Right cardiac atrium (tissue), 5 donors: ENCODE results near the gene YPEL5. TPM values are rescaled to one million over a fixed set of nuclear protein-coding genes. Genes with fewer than 3 reads are reported as not detected.

Source experiments
- ATAC-seq, 2 donors: fragments of 200-7000 bp; cut with Tn5 transposase; one replicate each; pipeline versions ENCODE4 v1.8.0 to v1.9.1; 2020; ENCODE audit warnings: moderate library complexity in 2 of 2, mild to moderate bottlenecking in 1 of 2
- DNase-seq, 3 donors: peaks; one replicate each; pipeline ENCODE4 v3.0.0-alpha.2; 2020
- H3K27ac ChIP-seq: one replicate; pipeline ENCODE4 v1.5.1; 2013; ENCODE audit warnings: mild to moderate bottlenecking, low read length, control low read depth, moderate library complexity
- H3K27me3 ChIP-seq: one replicate; pipeline ENCODE4 v1.6.1; 2013; ENCODE audit not compliant: control insufficient read depth, insufficient read depth
- H3K4me1 ChIP-seq: one replicate; pipeline ENCODE4 v1.6.1; 2013; ENCODE audit warnings: low read length; ENCODE audit not compliant: control insufficient read depth, insufficient read depth
- H3K4me3 ChIP-seq: one replicate; pipeline ENCODE4 v1.5.1; 2013; ENCODE audit warnings: low read length, control low read depth
- H3K9me3 ChIP-seq: one replicate; pipeline ENCODE4 v1.6.1; 2013; ENCODE audit warnings: low read length; ENCODE audit not compliant: control insufficient read depth
- WGBS: extraction: QIAGEN DNeasy Blood & Tissue Kit; methylation state at CpG from one replicate; pipeline ENCODE4 v1.1.7; 2013; 5-methylcytosine and 5-hydroxymethylcytosine counted together
- intact Hi-C, 4 donors: fragments of 100-400 bp; cut with DNase I; formaldehyde crosslinking; loops; one replicate each; pipeline versions ENCODE4 v1.11.0 to v1.14.0; 2022 to 2023
- polyA plus RNA-seq: library from polyadenylated mRNA; stranded (reverse); fragments of 200-250 nt; gene quantifications from one replicate; pipeline ENCODE4 v1.2.3, GENCODE V29; 2013
- total RNA-seq, 4 donors: library from RNA; stranded (reverse); fragmentation: NEBNext Ultra II Directional; extraction: Animal tissue kit (Norgen Biotek cat#: 25700); gene quantifications; one replicate each; pipeline ENCODE4 v1.2.1, GENCODE V29; 2021
- donor health status: healthy with polysubstance abuse.
- donor health status: DM: no; HTN: yes; CAD: no.
- donor health status: DM: no; HTN: no; CAD: no.
- donor health status: DM: no; HTN: yes; CAD: no; lungs with severe emphysema.
- donor health status: DM: yes; HTN: yes; CAD: no.

YPEL5 gene
- total and polyA plus RNA-seq, 5 donors: 49.5 to 71.7 (median 59.5) TPM

DNA sequence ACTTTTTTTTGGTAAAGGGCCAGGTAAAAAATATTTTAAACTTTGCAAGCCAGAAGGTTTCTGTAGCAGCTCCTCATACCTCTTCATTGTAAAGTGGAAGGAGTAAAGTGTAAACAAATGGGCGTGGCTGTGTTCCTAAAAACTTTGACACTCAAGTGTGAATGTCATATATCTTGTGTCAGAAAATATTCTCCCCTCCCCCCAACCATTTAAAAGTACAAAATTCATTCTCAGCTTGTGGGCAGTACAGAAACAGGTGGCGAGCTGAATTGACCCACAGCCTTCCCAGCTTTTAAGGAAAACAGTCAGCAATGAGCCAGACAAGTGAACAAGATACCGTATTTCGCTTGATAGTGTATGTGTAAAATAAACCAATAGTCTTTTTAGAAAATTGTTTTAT is 4.0 kb downstream of the YPEL5 start:
- Histone ChIP-seq H3K4me3 (no peak overlapping the region), H3K9me3 (no peaks in the 10 kb centered on the region), H3K27ac (no peak overlapping the region), H3K27me3 (no peaks in the 10 kb centered on the region), H3K4me1 (no peaks in the 10 kb centered on the region)
- DNase-seq (no peak), ATAC-seq (no peak)
- WGBS: 76% methylated on average over 4 of the region's 4 CpGs
- intact Hi-C loops: no loop called here

DNA sequence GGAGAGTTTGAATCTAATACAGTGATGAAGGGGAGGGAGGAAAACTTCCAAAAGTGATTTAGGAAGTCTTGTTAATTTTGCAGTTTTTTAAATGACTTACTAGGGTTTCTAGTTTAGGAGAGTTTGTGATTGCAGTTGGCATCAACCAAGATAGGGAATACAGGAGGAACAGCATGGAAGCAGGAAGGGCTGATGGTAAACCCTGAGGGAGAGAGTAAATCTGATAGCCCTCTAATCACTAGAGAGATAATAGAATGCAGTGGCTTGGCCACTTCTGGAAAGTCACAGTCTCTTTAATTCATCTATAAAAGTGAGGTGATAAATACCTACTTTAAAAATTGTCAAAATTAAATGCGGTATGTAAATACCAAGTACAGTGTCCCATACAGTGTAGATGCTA is 5.6 kb downstream of the YPEL5 start:
- no peak for ATAC-seq
- Histone ChIP-seq H3K4me1 (no peaks in the 10 kb centered on the region), H3K9me3 (no peaks in the 10 kb centered on the region), H3K27ac (no peak overlapping the region), H3K27me3 (no peaks in the 10 kb centered on the region), H3K4me3 (no peak overlapping the region)
- 99% methylated on average over 1 of the region's 1 CpG for WGBS
- intact Hi-C loops: no loop called here
- DNase-seq: no peak

DNA sequence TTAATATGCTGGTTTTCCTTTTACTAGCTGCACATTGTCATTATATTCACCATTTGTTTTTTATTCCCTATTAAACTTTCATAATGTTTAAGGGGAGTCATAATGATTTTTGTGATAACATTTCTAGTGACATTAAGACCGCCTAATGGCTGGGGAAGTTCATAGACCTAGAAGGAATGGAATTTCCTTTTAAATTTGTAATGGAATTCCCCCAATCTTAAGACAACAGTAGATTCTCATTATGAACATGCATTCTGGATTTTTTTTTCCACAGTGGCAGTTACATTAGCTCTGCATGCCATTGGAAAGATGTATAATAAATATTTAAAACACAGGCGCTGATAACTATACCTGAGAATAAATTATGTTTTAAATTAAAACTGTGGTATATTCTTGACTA is 8.4 kb downstream of the YPEL5 start:
- Histone ChIP-seq H3K4me3 (no peak overlapping the region), H3K9me3 (no peaks in the 10 kb centered on the region), H3K27me3 (no peaks in the 10 kb centered on the region), H3K4me1 (no peaks in the 10 kb centered on the region), H3K27ac (no peak overlapping the region)
- intact Hi-C loops: no loop called here
- ATAC-seq: no peak
- WGBS: 65% methylated on average over 2 of the region's 2 CpGs
- no peak for DNase-seq

DNA sequence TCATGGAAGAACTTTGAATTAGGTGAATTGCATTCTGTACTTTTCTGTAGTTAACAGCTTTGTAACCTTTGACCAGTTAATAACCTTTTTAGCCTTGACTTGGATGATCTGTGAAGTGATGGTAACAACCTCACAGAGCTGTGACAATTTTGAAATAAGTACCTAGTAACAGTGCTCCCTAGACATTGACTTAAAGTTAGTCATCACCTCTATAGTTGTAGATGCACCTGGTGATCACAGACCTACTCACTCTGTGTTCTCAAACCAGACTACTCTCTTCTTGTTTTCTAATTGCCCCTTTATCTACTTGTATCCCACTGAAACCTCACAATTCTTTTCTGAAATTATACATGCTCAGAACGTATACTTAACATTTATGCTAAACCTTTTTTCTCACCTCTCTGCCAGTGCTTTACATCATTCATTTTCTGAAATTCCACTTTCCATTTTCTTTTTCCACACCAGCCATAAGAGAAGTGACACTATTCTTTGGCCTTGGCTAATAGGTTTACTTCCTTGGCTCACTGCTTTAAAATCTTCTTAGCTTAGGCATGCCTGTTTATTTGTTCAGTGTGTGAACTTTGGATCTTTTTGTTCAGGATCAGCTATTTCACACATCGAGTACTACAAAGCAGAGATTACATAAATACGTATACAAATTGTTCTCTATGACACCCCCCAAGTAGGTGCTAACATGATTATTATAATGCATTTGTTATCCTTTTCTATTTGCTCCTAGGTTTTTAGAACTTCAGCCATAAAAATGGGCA is 9.3 kb downstream of the YPEL5 start:
- DNase-seq (no peak), ATAC-seq (no peak)
- WGBS: 61% methylated on average over 3 of the region's 3 CpGs
- Histone ChIP-seq H3K4me3 (no peak overlapping the region), H3K4me1 (no peaks in the 10 kb centered on the region), H3K27ac (no peak overlapping the region), H3K9me3 (no peaks in the 10 kb centered on the region), H3K27me3 (no peaks in the 10 kb centered on the region)
- intact Hi-C loops: no loop called here

DNA sequence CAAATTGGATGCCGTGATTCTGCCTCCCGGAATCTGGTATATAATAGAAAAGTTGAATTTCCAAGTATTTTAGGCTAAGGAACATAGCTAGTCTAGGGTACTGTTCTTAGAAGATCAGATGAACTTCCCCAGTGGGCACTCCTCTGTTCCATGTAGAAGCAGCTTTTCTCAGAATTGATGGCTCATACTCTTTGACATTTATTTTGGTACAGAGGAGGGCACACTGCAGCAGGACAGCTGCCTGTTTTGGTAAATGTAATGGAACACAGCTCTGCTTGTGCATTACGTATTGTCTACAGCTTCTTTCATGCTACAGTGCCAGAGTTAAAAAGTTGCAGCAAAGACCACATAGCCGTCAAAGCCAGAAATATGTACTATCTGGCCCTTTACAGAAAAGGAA is 10.8 kb downstream of the YPEL5 start:
- Histone ChIP-seq H3K4me3 (no peak overlapping the region), H3K4me1 (no peaks in the 10 kb centered on the region), H3K27me3 (no peaks in the 10 kb centered on the region), H3K27ac (no peak overlapping the region), H3K9me3 (no peaks in the 10 kb centered on the region)
- intact Hi-C loops: no loop called here
- 76% methylated on average over 4 of the region's 4 CpGs for WGBS
- ATAC-seq (no peak), DNase-seq (no peak)

DNA sequence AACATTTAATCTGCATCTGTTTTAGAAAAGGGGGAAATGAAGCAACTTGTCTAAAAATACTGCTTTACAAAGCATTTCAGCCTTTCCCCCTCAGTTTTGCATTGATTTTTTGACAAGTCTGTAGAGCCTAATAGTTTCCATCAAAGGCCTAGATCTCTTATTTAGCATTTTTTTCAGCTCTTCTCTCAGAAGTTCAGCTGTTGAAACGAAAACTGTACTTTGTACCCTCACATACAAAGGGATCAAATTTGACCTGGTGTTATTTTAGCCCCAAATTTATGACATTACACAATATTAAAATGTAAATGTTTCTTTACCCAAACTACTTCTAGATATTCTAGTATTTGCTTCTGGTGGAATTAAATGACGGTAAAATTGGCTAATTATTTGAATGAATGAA is 13.0 kb downstream of the YPEL5 start:
- 94% methylated on average over 2 of the region's 2 CpGs for WGBS
- ATAC-seq: no peak

DNA sequence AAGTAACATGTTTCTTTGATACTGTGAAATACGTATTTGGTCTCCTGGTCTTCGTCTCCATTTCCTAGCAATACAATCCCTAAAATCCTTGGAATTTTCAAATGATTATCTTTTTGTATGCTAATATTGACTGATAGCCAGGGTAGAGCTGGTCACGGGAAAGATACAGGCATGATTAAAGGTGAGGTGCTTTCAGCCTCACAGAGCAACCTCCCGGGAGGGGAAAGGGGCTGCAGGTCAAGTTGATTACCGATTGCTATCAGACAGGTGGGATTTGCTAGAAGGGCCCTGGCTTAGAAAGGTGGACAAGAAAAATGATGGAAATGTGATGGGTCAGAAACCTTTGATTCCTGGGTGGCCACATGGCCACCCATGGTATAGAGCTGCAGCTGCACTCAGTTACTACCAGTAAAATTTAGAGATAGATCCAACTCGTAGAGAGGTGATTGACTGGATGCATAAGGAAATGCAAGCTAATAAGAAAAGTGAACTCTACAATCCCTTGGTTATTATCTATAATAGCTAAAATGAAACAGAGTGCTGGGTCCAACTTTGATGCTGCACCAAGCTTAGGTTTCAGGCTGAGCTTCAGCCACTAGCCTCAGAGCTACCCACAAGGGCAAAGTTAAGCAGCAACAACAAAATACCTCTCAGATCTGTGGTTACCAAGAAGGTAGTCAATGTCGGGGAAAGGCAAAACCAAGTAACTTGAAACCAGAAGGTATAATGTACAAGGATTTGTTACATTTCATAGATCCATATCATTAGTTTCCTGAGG is 15.3 kb downstream of the YPEL5 start:
- ATAC-seq (no peak), DNase-seq (no peak)
- H3K4me1 ChIP-seq: no peaks in the 10 kb centered on the region
- intact Hi-C loops: no loop called here
- H3K27me3 ChIP-seq: no peaks in the 10 kb centered on the region
- WGBS: 81% methylated on average over 7 of the region's 7 CpGs
- H3K27ac ChIP-seq: no peak overlapping the region
- no peak overlapping the region for H3K4me3 ChIP-seq
- H3K9me3 ChIP-seq: no peaks in the 10 kb centered on the region

More for the DNA sequence above, 13.0 kb downstream of the YPEL5 start:
- no peaks in the 10 kb centered on the region for H3K9me3 ChIP-seq
- no peak for DNase-seq
- H3K27ac ChIP-seq: no peak overlapping the region
- H3K4me3 ChIP-seq: no peak overlapping the region
- no peaks in the 10 kb centered on the region for H3K27me3 ChIP-seq
- no peaks in the 10 kb centered on the region for H3K4me1 ChIP-seq
- intact Hi-C loops: no loop called here

DNA sequence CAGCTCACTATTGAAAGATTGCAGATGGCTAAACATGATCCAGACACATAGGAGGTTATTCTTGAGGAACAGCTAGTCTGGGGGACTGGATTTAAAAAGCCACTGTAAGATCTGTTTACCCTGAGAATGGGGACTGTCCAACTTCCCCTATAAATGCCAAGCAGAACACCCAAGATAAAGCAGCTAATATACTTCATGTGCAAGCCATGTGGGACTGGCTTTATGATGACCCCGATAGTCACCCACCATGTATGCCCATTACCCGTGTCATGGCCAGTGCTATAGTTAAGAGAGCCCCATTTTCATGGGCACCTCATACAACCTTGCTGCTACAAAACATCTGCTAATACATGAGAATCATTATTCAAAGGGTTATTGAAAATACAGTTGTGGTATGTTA is 16.0 kb downstream of the YPEL5 start:
- 94% methylated on average over 2 of the region's 2 CpGs for WGBS
- no peak for ATAC-seq
- intact Hi-C loops: no loop called here

DNA sequence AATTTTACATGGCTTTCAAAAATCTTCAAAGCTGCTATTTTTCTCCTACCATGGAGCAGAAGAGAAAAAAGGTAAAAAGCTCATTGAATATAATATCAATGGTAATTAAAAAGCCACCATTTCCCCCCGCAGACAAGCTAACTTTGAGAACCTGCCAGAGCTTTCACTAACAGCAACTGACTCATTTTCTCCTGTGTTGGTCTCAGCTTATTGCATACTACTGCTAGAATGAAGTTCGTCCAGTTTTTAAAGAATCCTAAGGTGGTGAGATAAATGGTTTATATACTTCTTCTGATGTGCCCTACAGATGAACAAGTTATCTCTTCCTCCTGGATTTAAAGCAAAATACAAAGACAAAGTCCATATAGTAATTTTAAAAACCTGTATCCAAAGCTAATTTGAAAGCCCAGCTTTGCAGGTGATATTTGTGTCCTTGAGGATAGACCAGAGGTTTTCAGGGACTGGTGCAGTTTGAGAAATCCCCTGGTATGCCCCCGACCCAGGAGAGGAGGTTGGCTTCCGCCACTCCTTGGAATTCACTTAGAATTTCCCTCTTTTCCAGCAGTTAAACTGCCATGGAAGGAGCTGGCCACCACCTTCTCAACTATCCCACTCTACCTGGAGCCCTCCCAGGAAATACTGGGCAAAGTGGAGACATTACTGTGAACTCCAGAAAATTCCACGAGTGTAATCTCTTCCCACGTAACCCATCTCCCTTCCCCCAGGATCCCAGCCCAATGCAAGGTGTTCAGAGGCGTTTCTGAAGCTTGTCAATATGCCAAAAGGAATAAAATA is 17.5 kb downstream of the YPEL5 start:
- H3K9me3 ChIP-seq: no peaks in the 10 kb centered on the region
- no peaks in the 10 kb centered on the region for H3K4me1 ChIP-seq
- intact Hi-C loops: loop anchor here in 1 of 4 donors (2.0 kb wide), 1 partner anchor 542 kb away; no protein-coding TSS in a partner anchor
- no peaks in the 10 kb centered on the region for H3K27me3 ChIP-seq
- H3K4me3 ChIP-seq: no peak overlapping the region
- DNase-seq (no peak), ATAC-seq (no peak)
- no peak overlapping the region for H3K27ac ChIP-seq
- 39% methylated on average over 7 of the region's 7 CpGs for WGBS

More for the DNA sequence above, 16.0 kb downstream of the YPEL5 start:
- no peaks in the 10 kb centered on the region for H3K4me1 ChIP-seq
- no peak overlapping the region for H3K4me3 ChIP-seq
- H3K9me3 ChIP-seq: no peaks in the 10 kb centered on the region
- DNase-seq: no peak
- H3K27ac ChIP-seq: no peak overlapping the region
- no peaks in the 10 kb centered on the region for H3K27me3 ChIP-seq

DNA sequence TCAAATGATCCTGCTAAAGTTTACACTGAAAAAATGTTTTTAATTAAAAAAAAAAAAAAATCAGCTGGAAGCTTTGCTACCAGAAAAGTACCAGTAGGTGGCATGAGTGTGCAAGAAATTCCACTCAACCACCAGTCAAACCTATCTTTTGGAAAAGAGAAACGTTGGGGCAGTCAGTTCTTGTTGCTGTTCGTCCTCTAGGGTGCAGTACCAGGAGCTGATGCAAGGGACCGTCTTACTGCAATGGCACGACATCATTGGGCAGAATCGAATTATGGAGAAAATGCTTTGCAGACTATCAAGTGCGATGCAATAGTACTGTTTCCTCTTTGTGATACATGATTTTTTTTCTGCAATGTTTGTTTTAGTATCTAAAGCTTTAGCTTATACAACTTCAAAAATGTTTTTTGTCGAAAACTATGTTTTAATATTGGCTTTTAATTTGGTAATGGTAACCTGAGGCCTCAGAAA is 18.3 kb downstream of the YPEL5 start:
- intact Hi-C loops: loop anchor here in 3 of 4 donors (2.0 to 5.0 kb wide), 3 partner anchors 42 to 542 kb away; no protein-coding TSS in a partner anchor

More for the DNA sequence above, 18.3 kb downstream of the YPEL5 start:
- Histone ChIP-seq H3K27me3 (no peaks in the 10 kb centered on the region), H3K27ac (no peak overlapping the region), H3K9me3 (no peaks in the 10 kb centered on the region), H3K4me3 (no peak overlapping the region), H3K4me1 (no peaks in the 10 kb centered on the region)
- WGBS: 20% methylated on average over 7 of the region's 7 CpGs
- ATAC-seq (peak; percentile 85 to 87), DNase-seq (peak in 1 of 3 donors; percentile 63)
